Activated CD8-positive, alpha-beta T cell treated with anti-CD3 and anti-CD28 coated beads for 36 hours (primary cell): Measurements from ENCODE around the gene ZFYVE28. TPM values are rescaled to one million over a fixed set of nuclear protein-coding genes. Genes with fewer than 3 reads are reported as not detected.

ENCODE experiments used
- ATAC-seq: fragments of 200-7000 bp; cut with Tn5 transposase; one replicate; pipeline ENCODE4 v1.10.0; 2021; ENCODE audit warnings: mild to moderate bottlenecking, moderate library complexity
- CTCF ChIA-PET: fragments of 350-600 bp; sonication (Branson Sonifier 250); formaldehyde crosslinking; loops from one replicate; lab custom pipeline; 2021; ENCODE audit warnings: antibody characterized with exemption; lab: Charles Lee
- POLR2A ChIA-PET: fragments of 350-600 bp; sonication (Branson Sonifier 250); formaldehyde crosslinking; loops from one replicate; lab custom pipeline; 2021; ENCODE audit warnings: antibody characterized with exemption; lab: Charles Lee
- DNase-seq: peaks from one replicate; pipeline ENCODE4 v3.0.0-alpha.2; 2020
- H3K27ac Mint-ChIP-seq: one replicate; pipeline ENCODE4 v1.8.0; 2021; ENCODE audit warnings: mild to moderate bottlenecking, mixed read lengths
- H3K27me3 Mint-ChIP-seq: one replicate; pipeline ENCODE4 v1.8.0; 2021; ENCODE audit warnings: mixed read lengths
- H3K36me3 Mint-ChIP-seq: one replicate; pipeline ENCODE4 v1.8.0; 2021; ENCODE audit warnings: low read depth, mixed read lengths
- H3K4me1 Mint-ChIP-seq: one replicate; pipeline ENCODE4 v1.8.0; 2021; ENCODE audit warnings: low read depth, mixed read lengths
- H3K4me3 Mint-ChIP-seq: one replicate; pipeline ENCODE4 v1.8.0; 2021; ENCODE audit warnings: mild to moderate bottlenecking, moderate library complexity, mixed read lengths
- H3K9me3 Mint-ChIP-seq: one replicate; pipeline ENCODE4 v1.8.0; 2021; ENCODE audit warnings: mixed read lengths
- CTCF ChIP-seq: fragments of 200-600 bp; IDR thresholded peaks from one replicate; pipeline ENCODE4 v1.8.0; 2022; ENCODE audit warnings: antibody characterized with exemption, mild to moderate bottlenecking
- intact Hi-C: fragments of 100-400 bp; cut with micrococcal nuclease; formaldehyde crosslinking; loops from one replicate; pipeline ENCODE4 v1.10.0; 2022
- total RNA-seq, 2 experiments: library from RNA; stranded (reverse); gene quantifications; one replicate each; pipeline ENCODE4 v1.2.3, GENCODE V29; 2021

The ZFYVE28 gene
- total RNA-seq, 2 experiments from 2014 or later, result 4.9 to 7.0 TPM

GRCh38 chr4:2272828-2273120, 145.7 kb downstream of the ZFYVE28 start:
- intact Hi-C loops, result no loop called here
- no peaks in the 10 kb centered on the region for H3K27me3 Mint-ChIP-seq
- no peaks in the 10 kb centered on the region for H3K9me3 Mint-ChIP-seq
- ChIA-PET POLR2A (no interaction called here), CTCF (interaction anchor here (1.4 kb wide), 1 partner anchor 121 kb away, joined by 3 read pairs; no protein-coding TSS in a partner anchor)
- no peaks in the 10 kb centered on the region for H3K4me1 Mint-ChIP-seq
- TF ChIP-seq CTCF, result no peak
- H3K4me3 Mint-ChIP-seq, result no peak overlapping the region
- no peaks in the 10 kb centered on the region for H3K36me3 Mint-ChIP-seq
- no peak overlapping the region for H3K27ac Mint-ChIP-seq
- DNase-seq, result no peak
- ATAC-seq, result no peak

GRCh38 chr4:2272026-2272827, 146.2 kb downstream of the ZFYVE28 start:
- DNase-seq (no peak), ATAC-seq (no peak)
- H3K4me1 Mint-ChIP-seq, result no peaks in the 10 kb centered on the region
- no peaks in the 10 kb centered on the region for H3K27me3 Mint-ChIP-seq
- intact Hi-C loops, result no loop called here
- H3K27ac Mint-ChIP-seq, result no peak overlapping the region
- ChIA-PET POLR2A (interaction anchor here (1.0 kb wide), 1 partner anchor 197 kb away, joined by 3 read pairs; the partner anchor contains the start of gene RNF4), CTCF (interaction anchor here (1.4 kb wide), 1 partner anchor 121 kb away, joined by 3 read pairs; no protein-coding TSS in a partner anchor)
- H3K9me3 Mint-ChIP-seq, result no peaks in the 10 kb centered on the region
- no peak for TF ChIP-seq CTCF
- no peaks in the 10 kb centered on the region for H3K36me3 Mint-ChIP-seq
- H3K4me3 Mint-ChIP-seq, result no peak overlapping the region

GRCh38 chr4:2271279-2272025, 147.0 kb downstream of the ZFYVE28 start:
- H3K36me3 Mint-ChIP-seq, result no peaks in the 10 kb centered on the region
- H3K27ac Mint-ChIP-seq, result no peak overlapping the region
- intact Hi-C loops, result no loop called here
- H3K9me3 Mint-ChIP-seq, result no peaks in the 10 kb centered on the region
- ATAC-seq (no peak), DNase-seq (no peak)
- ChIA-PET CTCF (no interaction called here), POLR2A (interaction anchor here (1.0 kb wide), 1 partner anchor 197 kb away, joined by 3 read pairs; the partner anchor contains the start of gene RNF4)
- H3K4me3 Mint-ChIP-seq, result no peak overlapping the region
- no peaks in the 10 kb centered on the region for H3K4me1 Mint-ChIP-seq
- H3K27me3 Mint-ChIP-seq, result no peaks in the 10 kb centered on the region
- no peak for TF ChIP-seq CTCF

- ATAC-seq (no peak), DNase-seq (no peak)
- intact Hi-C loops, result no loop called here
- Mint-ChIP-seq H3K9me3 (no peaks in the 10 kb centered on the region), H3K4me1 (no peaks in the 10 kb centered on the region), H3K27ac (no peak overlapping the region), H3K4me3 (no peak overlapping the region), H3K27me3 (no peaks in the 10 kb centered on the region), H3K36me3 (no peaks in the 10 kb centered on the region)
- no peak for TF ChIP-seq CTCF
- ChIA-PET POLR2A (no interaction called here), CTCF (no interaction called here)
These were observed 147.9 kb downstream of the ZFYVE28 start for GRCh38 chr4:2270341-2271165.
